NT2/D1 (cell line): ENCODE results near the gene A4GALT.

Source experiments
- SUZ12 ChIP-seq: IDR thresholded peaks from 2 replicates; pipeline ENCODE4 v1.6.1; 2011; ENCODE audit not compliant: insufficient read length, insufficient read depth; ENCODE audit errors: extremely low read depth
- YY1 ChIP-seq: IDR thresholded peaks from 2 replicates; pipeline ENCODE4 v1.6.1; 2011; ENCODE audit not compliant: insufficient read length, insufficient read depth
- ZNF274 ChIP-seq: IDR thresholded peaks from 2 replicates; pipeline ENCODE4 v1.6.1; 2011; ENCODE audit warnings: mild to moderate bottlenecking, low read depth, low read length

DNA sequence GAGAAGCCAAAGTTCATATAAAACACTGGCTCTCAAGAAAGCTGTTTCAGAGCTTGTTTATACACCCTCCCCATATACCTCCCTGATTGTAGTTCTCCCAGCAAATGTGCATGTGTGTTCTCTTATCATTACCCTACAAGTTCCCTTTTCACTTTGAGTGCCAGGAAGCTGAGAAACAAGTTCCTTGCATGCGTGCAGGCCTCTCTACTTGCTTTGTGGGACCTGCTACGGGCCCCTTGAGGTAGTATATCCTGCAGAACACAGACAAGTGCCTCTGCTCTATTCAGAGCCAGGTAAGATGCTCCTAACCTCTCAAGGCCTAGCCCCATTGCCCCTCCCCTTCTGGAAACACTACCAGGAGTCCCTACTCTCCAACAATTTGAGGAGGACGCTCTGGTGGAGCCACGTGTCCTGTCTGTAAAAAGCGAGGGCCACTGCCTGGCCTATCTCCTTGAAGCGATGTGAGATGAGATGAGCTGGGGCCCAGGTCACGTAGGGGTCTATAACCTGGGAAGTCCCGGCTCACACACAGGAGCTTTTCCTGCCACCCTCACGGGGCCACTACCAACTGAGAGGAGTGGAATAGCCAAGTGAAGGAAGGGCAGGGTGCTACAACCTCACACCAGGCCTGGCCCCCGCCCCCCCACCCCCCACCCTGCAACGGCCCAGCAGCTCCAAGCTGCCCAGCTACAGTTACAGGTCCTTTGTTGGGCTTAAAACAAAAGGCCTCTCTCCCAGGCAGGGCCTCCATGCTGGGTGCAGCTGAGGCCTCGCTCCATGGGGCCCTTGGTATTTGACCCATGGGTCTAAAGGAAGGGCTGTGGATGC is 77.7 kb downstream of the A4GALT start:
- no peak for TF ChIP-seq ZNF274
- TF ChIP-seq SUZ12, result no peak
- TF ChIP-seq YY1, result no peak
